ENCODE data around the gene POU2AF1. TPM values are rescaled to one million over a fixed set of nuclear protein-coding genes. Genes with fewer than 3 reads are reported as not detected.

POU2AF1 gene
- total RNA-seq, 2 experiments from 2014 or later: 0.48 to 0.62 TPM

DNA sequence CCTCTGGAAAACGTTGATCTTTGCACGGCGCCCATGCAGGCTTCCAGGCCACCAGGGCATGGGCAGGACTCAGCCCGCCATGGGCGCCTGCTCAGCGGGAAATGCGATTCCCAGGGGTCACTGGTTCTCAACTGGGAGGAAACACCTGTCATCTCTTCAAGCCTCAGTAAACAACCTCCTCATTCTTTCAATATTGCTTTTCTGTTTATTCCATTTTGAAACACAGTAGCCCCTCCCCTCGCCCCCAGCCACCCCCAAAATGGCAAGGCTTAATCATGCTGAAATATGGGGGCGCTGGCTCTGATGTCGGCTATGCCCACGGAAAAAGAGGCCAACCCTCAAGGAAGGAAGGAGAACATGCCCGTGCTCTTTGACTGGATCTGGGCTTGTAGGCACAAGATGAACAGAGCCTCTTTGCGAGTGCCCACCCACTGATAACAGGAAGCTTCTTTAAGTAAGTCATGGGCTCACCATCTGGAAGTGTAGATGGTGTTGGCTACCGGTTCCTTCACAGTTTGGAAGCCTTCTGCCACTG is 594 bp upstream of the POU2AF1 start:
- DNase-seq: no peak
- H3K4me3 Mint-ChIP-seq: peak overlapping the region; percentile 71
- H3K9me3 Mint-ChIP-seq: no peaks in the 10 kb centered on the region
- peak overlapping the region; percentile 86 for H3K27ac Mint-ChIP-seq
- H3K4me1 Mint-ChIP-seq (ENCODE audit: low read depth): peaks cover 58% of the 10 kb centered on the region
- no peaks in the 10 kb centered on the region for H3K36me3 Mint-ChIP-seq (ENCODE audit: low read depth)
- intact Hi-C loops (cut with micrococcal nuclease): loop anchor here (5.0 to 10.0 kb wide), 4 partner anchors 223 to 947 kb away; partner anchors contain the start of genes DIXDC1, PPP2R1B and SIK2
- H3K27me3 Mint-ChIP-seq (ENCODE audit: low read depth): no peaks in the 10 kb centered on the region
- CTCF ChIA-PET: interaction anchor here (0.5 kb wide), 1 partner anchor 36 kb away, joined by 3 read pairs; no protein-coding TSS in a partner anchor

DNA sequence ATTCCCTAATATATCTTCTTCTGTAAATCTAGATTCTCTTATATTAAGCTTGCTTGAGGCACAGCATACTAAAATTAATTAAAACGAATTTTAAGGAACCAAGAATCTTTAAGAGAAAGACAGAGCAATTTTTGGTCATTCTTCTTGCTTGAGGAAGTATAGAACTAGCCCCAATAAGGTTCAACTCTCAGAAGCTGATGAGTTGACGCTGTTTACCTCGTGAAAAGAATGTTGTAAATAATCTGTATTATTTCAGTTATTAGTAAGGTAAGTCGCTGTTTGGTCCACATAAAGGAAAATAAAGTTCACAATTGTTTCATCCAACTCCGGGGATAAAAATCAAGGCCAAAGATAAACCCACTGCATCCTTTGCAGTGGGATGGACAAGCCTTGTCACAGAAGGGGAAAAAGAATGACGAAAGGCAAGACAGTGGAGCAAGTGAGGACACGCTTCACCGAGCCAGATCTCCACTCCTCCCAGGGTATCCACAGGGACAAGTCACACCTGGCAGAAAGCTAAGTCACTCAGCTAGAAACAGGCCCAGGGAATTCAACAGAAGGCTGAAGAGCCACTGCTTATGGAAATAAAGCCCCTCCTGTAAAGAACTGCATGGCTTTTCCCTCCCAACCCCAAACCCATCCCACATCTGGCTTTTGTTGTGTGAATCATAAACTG is 752 bp downstream of the POU2AF1 start:
- DNase-seq: no peak
- Mint-ChIP-seq H3K27me3 (ENCODE audit: low read depth) (no peaks in the 10 kb centered on the region), H3K4me1 (ENCODE audit: low read depth) (peaks cover 58% of the 10 kb centered on the region), H3K4me3 (peak overlapping the region; percentile 71), H3K9me3 (no peaks in the 10 kb centered on the region), H3K36me3 (ENCODE audit: low read depth) (no peaks in the 10 kb centered on the region), H3K27ac (peak overlapping the region; percentile 86)
- intact Hi-C loops (cut with micrococcal nuclease): loop anchor here (1.0 to 10.0 kb wide), 6 partner anchors 36 to 946 kb away; partner anchors contain the start of genes DIXDC1, PPP2R1B and SIK2
- CTCF ChIA-PET: interaction anchor here (0.6 to 1.9 kb wide), 3 partner anchors 68 to 101 kb away, joined by 3 to 6 read pairs (median 6); no protein-coding TSS in a partner anchor

DNA sequence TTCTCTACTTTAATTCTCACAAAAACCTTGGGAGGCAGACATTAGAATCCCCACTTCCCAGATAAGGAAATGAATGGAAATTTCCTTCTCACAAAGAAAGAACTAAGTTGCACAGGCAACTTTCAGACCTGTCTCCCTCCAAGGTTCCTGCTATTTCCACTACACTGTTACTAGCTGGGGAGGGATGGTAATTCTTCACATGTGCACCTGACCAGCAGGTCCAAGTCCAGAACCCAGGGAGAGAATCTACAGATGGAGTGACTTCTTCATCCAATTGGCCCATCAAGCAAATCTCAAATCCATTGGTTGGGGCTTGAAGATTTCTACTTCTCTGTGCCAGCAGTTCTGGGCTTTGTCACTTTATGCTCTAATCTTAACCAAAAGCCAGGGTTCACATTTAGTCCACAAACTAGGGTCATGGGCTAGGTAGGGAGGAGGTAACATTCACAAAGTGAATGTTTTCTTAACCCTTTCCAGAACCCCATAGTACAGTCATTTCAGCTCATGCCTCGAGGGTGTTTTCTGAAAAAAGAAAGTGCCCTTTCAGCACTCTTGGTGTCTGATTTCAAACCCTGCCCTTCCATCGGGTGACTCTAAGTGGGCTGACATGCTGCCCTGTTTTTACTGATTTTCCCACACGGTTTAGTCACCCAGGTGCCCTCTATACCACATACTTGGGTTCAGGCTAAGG is 2.7 kb downstream of the POU2AF1 start:
- Mint-ChIP-seq H3K27me3 (ENCODE audit: low read depth) (no peaks in the 10 kb centered on the region), H3K4me1 (ENCODE audit: low read depth) (peaks cover 57% of the 10 kb centered on the region), H3K9me3 (no peaks in the 10 kb centered on the region), H3K27ac (peak overlapping the region; percentile 38), H3K36me3 (ENCODE audit: low read depth) (no peaks in the 10 kb centered on the region), H3K4me3 (no peak overlapping the region)
- DNase-seq: peak; percentile 30
- intact Hi-C loops (cut with micrococcal nuclease): loop anchor here (2.0 to 10.0 kb wide), 5 partner anchors 144 to 944 kb away; partner anchors contain the start of genes DIXDC1, PPP2R1B and SIK2
- CTCF ChIA-PET: interaction anchor here (1.1 kb wide), 1 partner anchor 52 kb away, joined by 4 read pairs; no protein-coding TSS in a partner anchor

DNA sequence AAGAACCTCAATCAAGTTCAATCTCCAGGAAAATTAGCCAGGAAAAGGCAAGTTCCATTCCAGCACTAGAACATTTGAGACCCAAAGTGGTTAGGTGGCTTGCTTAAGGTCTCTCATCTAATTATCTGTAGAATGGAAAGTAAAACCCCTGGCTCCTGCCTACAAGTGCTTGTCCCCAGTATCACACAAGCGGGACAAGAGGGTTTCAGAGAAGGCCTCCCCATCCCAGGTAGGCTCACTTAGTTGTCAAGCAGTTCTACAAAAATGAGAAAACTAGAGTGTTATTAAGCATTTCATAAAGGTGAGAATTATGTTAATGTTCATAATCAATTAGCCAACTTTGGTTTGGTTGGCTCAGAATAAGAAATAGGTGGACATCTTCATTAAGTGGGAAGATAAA is 5.5 kb downstream of the POU2AF1 start:
- Mint-ChIP-seq H3K36me3 (ENCODE audit: low read depth) (no peaks in the 10 kb centered on the region), H3K4me1 (ENCODE audit: low read depth) (peaks cover 40% of the 10 kb centered on the region), H3K4me3 (no peak overlapping the region), H3K9me3 (no peaks in the 10 kb centered on the region), H3K27ac (no peak overlapping the region), H3K27me3 (ENCODE audit: low read depth) (no peaks in the 10 kb centered on the region)
- CTCF ChIA-PET: no interaction called here
- intact Hi-C loops (cut with micrococcal nuclease): loop anchor here (10.0 kb wide), 1 partner anchor 561 kb away; the partner anchor contains the start of gene DIXDC1
- no peak for DNase-seq

DNA sequence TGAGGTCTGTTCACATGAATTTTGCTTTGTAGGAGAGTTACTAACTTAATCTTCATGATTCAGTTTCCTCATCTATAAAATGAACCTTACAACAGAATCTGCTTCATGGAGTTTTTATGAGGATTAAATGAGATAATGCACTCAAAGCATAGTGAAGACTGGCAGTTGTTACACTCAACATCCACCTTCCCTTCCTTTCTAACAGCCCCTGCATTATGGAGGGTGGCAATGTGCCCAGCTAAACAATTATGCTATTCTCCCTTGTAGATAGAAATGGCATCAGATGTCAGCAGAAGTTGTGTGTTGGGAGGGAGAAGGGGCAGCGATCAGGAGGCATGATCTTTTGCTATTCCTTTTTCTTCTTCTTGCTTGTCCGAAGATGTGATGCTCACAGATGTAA is 6.5 kb downstream of the POU2AF1 start:
- no peak for DNase-seq
- Mint-ChIP-seq H3K4me3 (no peak overlapping the region), H3K4me1 (ENCODE audit: low read depth) (peaks cover 30% of the 10 kb centered on the region), H3K27ac (no peak overlapping the region), H3K9me3 (no peaks in the 10 kb centered on the region), H3K27me3 (ENCODE audit: low read depth) (no peaks in the 10 kb centered on the region), H3K36me3 (ENCODE audit: low read depth) (no peaks in the 10 kb centered on the region)
- CTCF ChIA-PET: no interaction called here
- intact Hi-C loops (cut with micrococcal nuclease): loop anchor here (10.0 kb wide), 1 partner anchor 562 kb away; the partner anchor contains the start of gene DIXDC1

DNA sequence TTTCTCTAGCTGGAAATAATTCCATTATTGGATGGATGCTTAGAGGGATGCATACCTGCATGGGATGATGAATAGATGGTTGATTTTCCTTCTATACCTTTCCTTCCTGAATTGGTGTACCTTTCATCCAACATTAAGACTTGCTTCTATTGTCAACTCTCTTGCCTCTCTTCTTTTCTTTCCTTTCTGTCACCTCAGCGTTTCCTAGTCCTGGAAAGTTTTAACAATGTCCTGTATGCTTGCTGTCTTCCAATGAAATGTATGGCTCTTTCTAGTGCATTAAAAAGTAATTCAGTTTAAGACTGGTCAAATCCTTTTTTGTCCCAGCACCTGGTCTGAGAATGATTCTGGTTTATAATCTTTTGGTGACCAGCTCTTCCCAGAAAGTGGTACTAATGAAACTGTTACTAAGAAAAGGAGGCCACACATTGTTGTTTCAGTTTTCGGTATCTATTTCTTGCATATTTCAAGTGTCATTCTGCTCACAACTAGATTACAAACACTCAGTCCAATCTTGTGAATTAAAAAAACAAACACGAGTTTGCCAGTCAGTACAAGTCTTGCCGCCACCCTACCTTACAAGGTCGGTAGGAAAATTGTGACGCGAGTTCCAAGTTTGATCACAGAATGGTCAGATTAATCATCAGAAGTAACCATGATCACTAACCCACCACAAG is 8.0 kb downstream of the POU2AF1 start:
- Mint-ChIP-seq H3K9me3 (no peaks in the 10 kb centered on the region), H3K27me3 (ENCODE audit: low read depth) (no peaks in the 10 kb centered on the region), H3K36me3 (ENCODE audit: low read depth) (no peaks in the 10 kb centered on the region), H3K4me3 (no peak overlapping the region), H3K4me1 (ENCODE audit: low read depth) (peaks cover 16% of the 10 kb centered on the region), H3K27ac (no peak overlapping the region)
- DNase-seq: peak; percentile 25
- intact Hi-C loops (cut with micrococcal nuclease): loop anchor here (10.0 kb wide), 1 partner anchor 564 kb away; the partner anchor contains the start of gene DIXDC1
- CTCF ChIA-PET: no interaction called here

DNA sequence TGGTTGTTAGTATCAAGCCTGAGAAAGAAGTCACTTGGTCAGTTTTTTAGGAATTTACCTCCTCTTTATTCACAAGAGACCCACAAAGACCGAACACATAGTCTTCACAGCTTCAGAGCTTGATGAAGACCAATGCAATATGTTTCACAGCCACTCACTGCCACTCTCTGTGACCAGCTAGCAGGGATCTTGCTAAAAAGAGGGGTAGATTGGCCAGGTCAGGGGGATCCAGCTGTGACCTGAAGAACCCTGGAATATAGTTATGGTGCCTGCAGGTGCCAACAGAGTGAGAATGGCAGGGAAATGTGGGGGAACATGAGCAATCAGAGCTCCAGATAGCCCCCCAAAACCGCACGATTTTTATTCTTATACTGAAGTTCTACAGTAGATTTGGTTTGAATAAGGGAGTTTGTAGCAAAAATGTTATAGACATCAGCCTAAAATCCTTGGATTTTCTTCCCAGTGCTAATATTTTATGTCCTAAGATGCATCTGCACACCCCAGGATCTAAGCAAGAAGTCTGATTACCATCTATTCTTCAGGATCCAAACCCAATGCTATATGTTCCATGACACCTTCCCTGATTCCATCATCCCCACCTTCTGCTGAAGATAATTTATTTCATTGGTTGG is 8.7 kb downstream of the POU2AF1 start:
- no peak overlapping the region for H3K27ac Mint-ChIP-seq
- intact Hi-C loops (cut with micrococcal nuclease): loop anchor here (10.0 kb wide), 1 partner anchor 564 kb away; the partner anchor contains the start of gene DIXDC1
- H3K27me3 Mint-ChIP-seq (ENCODE audit: low read depth): no peaks in the 10 kb centered on the region
- no peak overlapping the region for H3K4me3 Mint-ChIP-seq
- no peaks in the 10 kb centered on the region for H3K9me3 Mint-ChIP-seq
- peaks cover 14% of the 10 kb centered on the region for H3K4me1 Mint-ChIP-seq (ENCODE audit: low read depth)
- no peak for DNase-seq
- no peaks in the 10 kb centered on the region for H3K36me3 Mint-ChIP-seq (ENCODE audit: low read depth)
- CTCF ChIA-PET: interaction anchor here (1.3 to 1.4 kb wide), 2 partner anchors 47 to 52 kb away, joined by 3 to 4 read pairs; no protein-coding TSS in a partner anchor

DNA sequence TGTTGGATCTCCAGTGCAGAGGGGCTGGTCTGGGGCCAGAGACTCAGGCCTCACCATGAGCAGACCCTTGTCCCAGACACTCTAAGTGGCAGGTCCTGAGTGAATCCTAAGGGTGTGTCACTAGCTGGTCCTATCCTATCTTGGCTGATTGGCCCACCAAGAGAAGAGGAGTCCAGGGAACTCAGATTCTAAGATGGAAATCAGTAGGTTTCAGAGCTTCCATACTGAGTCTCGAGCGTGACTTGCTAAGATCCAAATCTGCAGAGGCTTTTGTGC is 10.9 kb downstream of the POU2AF1 start:
- Mint-ChIP-seq H3K9me3 (no peaks in the 10 kb centered on the region), H3K4me3 (no peak overlapping the region), H3K27me3 (ENCODE audit: low read depth) (no peaks in the 10 kb centered on the region), H3K27ac (no peak overlapping the region), H3K36me3 (ENCODE audit: low read depth) (no peaks in the 10 kb centered on the region), H3K4me1 (ENCODE audit: low read depth) (peaks cover 14% of the 10 kb centered on the region)
- CTCF ChIA-PET: interaction anchor here (1.0 kb wide), 1 partner anchor 54 kb away, joined by 3 read pairs; no protein-coding TSS in a partner anchor
- no peak for DNase-seq
- intact Hi-C loops (cut with micrococcal nuclease): no loop called here

DNA sequence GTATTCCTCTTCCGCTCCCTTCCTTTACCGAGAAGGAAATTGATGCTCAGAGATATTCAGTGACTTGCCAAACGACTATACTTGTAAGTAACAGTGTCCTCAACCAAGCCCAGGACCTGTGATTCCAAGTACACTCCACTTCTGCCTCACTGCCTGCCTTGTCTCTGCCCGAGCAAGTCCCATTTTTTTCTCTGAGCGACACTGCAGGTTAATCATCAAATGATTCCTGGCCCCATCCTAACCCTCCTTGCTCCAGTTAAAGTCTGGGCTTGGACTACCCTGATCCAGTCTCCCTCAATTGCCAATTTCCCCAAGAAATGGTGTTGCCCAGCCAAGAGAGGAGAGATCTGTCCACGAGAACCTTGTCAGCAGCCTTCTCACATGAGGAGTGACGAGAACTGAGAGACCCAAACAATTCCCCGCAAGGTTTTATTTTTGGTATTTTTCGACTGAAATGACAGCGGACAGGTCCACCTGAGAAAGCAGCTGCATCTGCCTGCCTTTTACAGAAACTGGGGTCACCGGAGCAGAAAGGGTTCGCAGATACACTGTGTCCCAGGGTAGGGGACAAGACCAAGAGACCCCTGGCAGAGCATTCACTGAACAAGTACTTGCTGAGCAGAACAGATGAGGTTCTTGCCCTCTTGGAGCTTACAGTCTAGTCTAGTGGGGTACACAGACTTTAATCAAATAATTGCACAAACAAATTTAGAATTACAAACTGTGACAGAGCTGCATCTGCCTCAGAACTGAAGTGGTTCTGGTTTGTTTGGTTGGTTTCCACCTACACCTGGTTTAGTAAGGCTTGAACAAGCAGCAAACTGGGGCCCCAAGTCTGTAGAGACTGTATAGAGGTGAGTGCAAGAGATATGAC is 11.4 kb downstream of the POU2AF1 start:
- peaks cover 14% of the 10 kb centered on the region for H3K4me1 Mint-ChIP-seq (ENCODE audit: low read depth)
- intact Hi-C loops (cut with micrococcal nuclease): no loop called here
- DNase-seq: no peak
- CTCF ChIA-PET: interaction anchor here (1.0 kb wide), 1 partner anchor 55 kb away, joined by 3 read pairs; no protein-coding TSS in a partner anchor
- no peaks in the 10 kb centered on the region for H3K36me3 Mint-ChIP-seq (ENCODE audit: low read depth)
- no peak overlapping the region for H3K27ac Mint-ChIP-seq
- no peaks in the 10 kb centered on the region for H3K27me3 Mint-ChIP-seq (ENCODE audit: low read depth)
- H3K4me3 Mint-ChIP-seq: no peak overlapping the region
- H3K9me3 Mint-ChIP-seq: no peaks in the 10 kb centered on the region

DNA sequence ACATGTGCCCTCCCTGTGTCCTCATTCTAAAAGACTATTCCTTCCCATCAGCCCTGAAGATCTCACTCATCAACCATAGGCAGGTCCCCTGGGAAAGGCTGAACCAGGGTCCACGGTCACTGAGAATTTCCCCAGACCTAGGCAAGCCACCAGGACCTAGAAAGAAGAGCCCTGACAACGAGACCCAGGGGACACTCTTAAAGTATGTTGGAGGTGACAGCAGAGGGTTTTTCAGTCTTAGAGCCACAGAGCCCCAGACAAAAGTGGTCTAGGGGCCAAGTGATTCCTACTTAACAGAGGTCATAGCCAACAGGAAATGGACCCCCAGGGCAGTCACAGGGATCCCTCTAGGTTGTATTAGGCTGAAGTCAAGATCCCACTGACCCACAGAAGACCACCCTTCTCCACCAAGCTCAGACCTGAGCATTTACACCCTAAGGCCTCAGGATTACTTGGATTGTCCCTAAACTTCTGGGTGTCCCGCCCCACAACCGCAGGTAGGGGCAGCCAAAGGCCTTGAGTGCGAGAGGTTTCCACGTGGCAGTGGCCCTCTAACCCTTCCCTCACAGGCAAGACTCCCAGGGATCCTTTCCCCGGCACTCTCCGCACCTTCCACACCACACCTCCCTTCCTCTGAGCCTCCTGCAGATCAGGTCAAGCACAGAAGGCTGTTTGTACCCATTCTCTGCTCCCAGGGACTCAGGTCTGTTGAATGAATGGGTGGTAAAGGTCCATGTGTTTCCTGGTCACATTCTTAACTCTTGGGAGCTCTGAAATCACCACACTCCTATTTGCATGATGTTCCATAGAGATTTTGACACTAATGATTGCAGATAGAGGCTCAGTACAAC is 12.3 kb downstream of the POU2AF1 start:
- Mint-ChIP-seq H3K4me1 (ENCODE audit: low read depth) (peaks cover 10% of the 10 kb centered on the region), H3K27ac (no peak overlapping the region), H3K27me3 (ENCODE audit: low read depth) (no peaks in the 10 kb centered on the region), H3K36me3 (ENCODE audit: low read depth) (no peaks in the 10 kb centered on the region), H3K9me3 (no peaks in the 10 kb centered on the region), H3K4me3 (no peak overlapping the region)
- CTCF ChIA-PET: no interaction called here
- no peak for DNase-seq
- intact Hi-C loops (cut with micrococcal nuclease): no loop called here
